Measurements from ENCODE around the gene NADK. TPM values are rescaled to one million over a fixed set of nuclear protein-coding genes. Genes with fewer than 3 reads are reported as not detected.
"Not testable (repeated sequence)": the region's sequence is repeated elsewhere in the genome, so short reads cannot be mapped to it uniquely, and the experiment has no call there.

NADK gene
- total RNA-seq, 1 donor from 2014 or later, result 89.2 TPM

DNA sequence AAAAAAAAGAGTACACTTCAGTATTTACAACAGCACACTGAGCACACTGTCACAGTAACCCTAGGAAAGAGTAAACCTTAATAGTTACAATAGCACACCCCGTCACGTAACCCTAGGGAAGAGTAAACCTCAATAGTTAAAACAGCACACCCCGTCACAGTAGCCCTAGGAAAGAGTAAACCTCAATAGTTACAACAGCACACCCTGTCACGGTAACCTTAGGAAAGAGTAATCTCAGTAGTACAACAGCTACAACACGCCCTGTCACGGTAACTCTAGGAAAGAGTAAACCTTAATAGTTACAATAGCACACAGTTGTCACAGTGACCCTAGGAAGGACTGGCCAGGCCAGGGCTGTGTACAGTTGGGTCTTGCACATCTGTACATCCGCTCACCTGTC is 57.1 kb downstream of the NADK start:
- TF ChIP-seq, protein P1, sequence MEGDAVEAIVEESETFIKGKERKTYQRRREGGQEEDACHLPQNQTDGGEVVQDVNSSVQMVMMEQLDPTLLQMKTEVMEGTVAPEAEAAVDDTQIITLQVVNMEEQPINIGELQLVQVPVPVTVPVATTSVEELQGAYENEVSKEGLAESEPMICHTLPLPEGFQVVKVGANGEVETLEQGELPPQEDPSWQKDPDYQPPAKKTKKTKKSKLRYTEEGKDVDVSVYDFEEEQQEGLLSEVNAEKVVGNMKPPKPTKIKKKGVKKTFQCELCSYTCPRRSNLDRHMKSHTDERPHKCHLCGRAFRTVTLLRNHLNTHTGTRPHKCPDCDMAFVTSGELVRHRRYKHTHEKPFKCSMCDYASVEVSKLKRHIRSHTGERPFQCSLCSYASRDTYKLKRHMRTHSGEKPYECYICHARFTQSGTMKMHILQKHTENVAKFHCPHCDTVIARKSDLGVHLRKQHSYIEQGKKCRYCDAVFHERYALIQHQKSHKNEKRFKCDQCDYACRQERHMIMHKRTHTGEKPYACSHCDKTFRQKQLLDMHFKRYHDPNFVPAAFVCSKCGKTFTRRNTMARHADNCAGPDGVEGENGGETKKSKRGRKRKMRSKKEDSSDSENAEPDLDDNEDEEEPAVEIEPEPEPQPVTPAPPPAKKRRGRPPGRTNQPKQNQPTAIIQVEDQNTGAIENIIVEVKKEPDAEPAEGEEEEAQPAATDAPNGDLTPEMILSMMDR (conservative IDR thresholded peaks at IDR 0.05), result no peak
- Mint-ChIP-seq H3K36me3 (peaks cover 10% of the 10 kb centered on the region), H3K9me3 (no peaks in the 10 kb centered on the region), H3K27me3 (no peaks in the 10 kb centered on the region), H3K27ac (peak overlapping the region; percentile 62), H3K4me1 (ENCODE audit: unreplicated experiment) (peaks cover 4% of the 10 kb centered on the region), H3K4me3 (peak overlapping the region; percentile 17)
- DNase-seq (ENCODE audit: extremely low spot score, unreplicated experiment), result peak; percentile 8

DNA sequence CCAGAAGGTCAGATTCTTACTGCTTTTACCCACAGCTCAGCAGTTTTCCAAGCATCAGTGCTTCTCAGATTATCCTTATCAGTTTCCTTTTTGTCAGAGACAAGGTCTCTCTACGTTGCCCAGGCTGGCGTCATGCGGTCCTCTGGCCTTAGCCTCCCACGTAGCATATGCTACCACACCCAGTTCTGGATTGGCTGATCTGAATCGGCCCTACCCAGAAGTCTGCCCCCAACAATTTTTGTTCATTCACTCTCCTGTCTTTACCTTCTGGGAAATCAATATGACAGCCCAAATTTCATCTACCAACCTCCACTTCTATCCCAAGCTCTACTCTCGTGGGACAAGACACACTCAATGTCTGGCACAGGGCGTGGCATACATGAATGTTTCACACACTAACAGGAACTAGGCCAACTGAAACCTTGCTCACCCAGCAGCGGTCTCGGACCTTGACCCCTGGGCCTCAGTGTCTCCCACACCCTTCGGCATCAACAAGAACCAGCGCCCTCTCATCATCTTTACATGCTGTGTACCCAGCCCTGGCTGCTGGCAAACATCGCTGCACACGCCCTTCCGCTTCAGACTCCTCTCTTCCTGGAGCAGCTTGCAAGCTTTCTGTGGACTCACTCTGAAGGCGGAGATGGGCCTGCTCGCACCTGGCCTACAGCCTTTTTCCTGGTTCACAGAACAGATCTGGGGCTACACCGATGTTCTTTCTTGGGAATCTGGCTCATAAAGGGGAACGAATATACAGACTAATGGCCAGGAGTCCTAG is 63.0 kb downstream of the NADK start:
- DNase-seq (ENCODE audit: extremely low spot score, unreplicated experiment); H3K27ac Mint-ChIP-seq; H3K36me3 Mint-ChIP-seq; H3K27me3 Mint-ChIP-seq; H3K9me3 Mint-ChIP-seq; H3K4me1 Mint-ChIP-seq (ENCODE audit: unreplicated experiment); H3K4me3 Mint-ChIP-seq: not testable (repeated sequence)

DNA sequence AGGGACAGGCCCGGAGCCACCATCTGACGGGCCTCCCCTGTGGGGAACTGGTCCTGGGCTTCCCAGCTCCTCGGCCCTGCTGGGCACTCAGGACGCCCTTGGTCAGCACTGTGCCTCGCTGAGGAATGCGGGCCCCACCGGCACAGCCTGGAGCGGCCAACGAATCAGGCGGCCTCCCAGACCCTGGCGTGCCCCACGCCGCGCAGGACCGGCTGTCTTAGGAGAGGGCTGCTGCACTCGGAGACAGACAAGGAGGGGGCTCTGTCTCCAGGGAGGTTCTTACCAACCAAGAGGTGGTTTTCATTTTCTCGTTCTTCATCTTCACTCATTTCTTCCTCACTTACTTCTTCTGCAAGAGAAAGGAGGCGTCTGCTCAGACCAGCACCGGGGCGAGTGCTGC is 70.4 kb downstream of the NADK start:
- not testable (repeated sequence) for H3K36me3 Mint-ChIP-seq; H3K4me1 Mint-ChIP-seq (ENCODE audit: unreplicated experiment); H3K4me3 Mint-ChIP-seq; H3K27me3 Mint-ChIP-seq; H3K27ac Mint-ChIP-seq; H3K9me3 Mint-ChIP-seq
- DNase-seq (ENCODE audit: extremely low spot score, unreplicated experiment), result peak; percentile 32

DNA sequence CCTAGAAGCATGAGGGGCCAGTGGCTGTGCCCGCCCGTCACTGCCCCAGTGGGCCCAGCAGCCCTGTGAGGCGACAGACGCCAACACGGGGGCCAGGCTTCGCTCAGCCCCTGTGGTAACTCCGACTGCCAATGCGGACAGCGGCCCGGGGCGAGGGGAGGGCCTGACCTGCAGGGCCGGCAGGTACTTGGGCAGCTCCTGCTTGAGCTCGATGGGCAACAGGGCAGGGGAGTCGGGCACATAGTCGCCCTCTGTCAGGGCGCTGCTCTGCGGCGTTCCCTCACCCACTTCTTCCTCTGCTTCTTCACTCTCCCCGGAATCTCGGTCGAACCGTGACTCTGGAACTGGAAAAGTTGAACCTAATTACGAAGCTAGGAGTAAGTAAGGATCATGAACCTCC is 71.0 kb downstream of the NADK start:
- not testable (repeated sequence) for H3K4me3 Mint-ChIP-seq; H3K36me3 Mint-ChIP-seq; H3K27me3 Mint-ChIP-seq; H3K9me3 Mint-ChIP-seq; H3K27ac Mint-ChIP-seq; H3K4me1 Mint-ChIP-seq (ENCODE audit: unreplicated experiment)
- DNase-seq (ENCODE audit: extremely low spot score, unreplicated experiment), result peak; percentile 60

DNA sequence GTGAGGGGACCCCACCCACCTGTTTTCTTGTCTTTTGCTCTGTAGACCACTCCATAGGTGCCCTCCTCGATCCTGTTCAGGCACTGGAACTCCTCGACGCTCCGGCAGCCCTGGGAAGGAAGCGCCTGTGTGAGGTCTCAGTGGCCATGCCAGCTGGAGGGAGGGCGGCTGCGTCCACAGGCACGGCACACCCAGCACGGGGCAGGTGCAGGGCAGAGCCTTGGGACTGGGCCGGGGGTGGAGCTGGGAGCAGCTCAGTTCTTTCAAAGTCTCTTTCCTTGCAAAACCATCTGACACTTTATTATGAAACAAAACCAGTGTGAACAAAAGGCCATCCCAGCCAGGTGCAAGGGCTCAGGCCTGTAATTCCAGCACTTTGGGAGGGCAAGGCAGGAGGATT is 72.6 kb downstream of the NADK start:
- H3K4me1 Mint-ChIP-seq (ENCODE audit: unreplicated experiment); H3K36me3 Mint-ChIP-seq; H3K27ac Mint-ChIP-seq; DNase-seq (ENCODE audit: extremely low spot score, unreplicated experiment); H3K27me3 Mint-ChIP-seq; H3K4me3 Mint-ChIP-seq; H3K9me3 Mint-ChIP-seq: not testable (repeated sequence)

DNA sequence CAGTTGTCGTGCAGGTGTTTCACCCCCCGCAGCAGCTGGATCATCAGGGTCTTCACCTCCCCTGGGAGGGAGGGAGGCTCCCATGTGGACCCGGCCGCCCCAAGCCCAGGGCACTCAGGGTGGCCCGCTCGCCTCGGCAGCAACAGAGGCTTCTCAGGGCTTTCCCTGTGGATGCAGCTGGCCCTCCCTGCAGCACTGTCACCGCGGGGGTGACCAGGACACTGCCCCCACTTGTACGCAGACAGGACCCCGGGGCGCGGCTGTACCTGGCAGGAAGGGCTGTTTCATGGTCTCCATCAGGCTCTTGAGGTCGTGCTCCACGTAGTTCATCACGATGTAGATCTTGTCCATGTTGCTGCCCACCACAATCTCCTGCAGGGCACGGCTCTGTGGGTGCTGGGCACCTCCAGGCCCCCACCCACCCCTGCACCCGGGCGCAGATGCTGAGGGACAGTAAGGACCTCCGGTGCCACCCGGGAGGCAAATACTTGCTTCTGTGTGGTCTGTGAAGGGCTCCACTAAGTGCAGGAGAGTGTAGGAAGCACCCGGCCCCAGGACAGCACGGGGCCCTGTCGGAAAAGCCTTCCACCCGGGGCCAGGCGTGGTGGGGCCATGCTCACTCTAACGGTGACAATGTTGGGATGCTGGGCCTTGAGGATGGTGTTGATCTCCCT is 73.8 kb downstream of the NADK start:
- peak; percentile 65 for DNase-seq (ENCODE audit: extremely low spot score, unreplicated experiment)
- not testable (repeated sequence) for H3K4me1 Mint-ChIP-seq (ENCODE audit: unreplicated experiment); H3K4me3 Mint-ChIP-seq; H3K27ac Mint-ChIP-seq; H3K9me3 Mint-ChIP-seq; H3K27me3 Mint-ChIP-seq; H3K36me3 Mint-ChIP-seq

DNA sequence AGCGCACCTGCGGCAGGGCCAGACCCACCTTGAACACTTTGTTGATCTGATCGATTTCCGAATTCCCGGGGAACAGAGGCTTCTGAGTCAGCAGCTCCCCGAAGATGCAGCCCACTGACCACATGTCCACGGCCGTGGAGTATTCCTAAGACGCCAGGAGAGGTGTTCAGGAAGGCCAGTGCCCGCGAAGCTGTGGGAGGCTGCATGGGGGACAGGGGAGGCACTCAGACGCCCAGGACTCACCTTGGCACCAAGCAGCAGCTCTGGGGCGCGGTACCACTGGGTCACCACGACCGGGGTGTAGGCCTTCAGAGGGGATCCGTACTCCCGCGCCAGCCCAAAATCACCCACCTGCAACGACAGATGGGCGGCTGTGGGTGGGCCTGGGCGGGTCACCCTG is 74.5 kb downstream of the NADK start:
- no peak overlapping the region for H3K4me3 Mint-ChIP-seq
- H3K9me3 Mint-ChIP-seq, result no peaks in the 10 kb centered on the region
- TF ChIP-seq, protein P1 (conservative IDR thresholded peaks at IDR 0.05), result no peak
- H3K36me3 Mint-ChIP-seq, result no peaks in the 10 kb centered on the region
- no peaks in the 10 kb centered on the region for H3K4me1 Mint-ChIP-seq (ENCODE audit: unreplicated experiment)
- peak; percentile 63 for DNase-seq (ENCODE audit: extremely low spot score, unreplicated experiment)
- H3K27ac Mint-ChIP-seq, result no peak overlapping the region
- H3K27me3 Mint-ChIP-seq, result no peaks in the 10 kb centered on the region

DNA sequence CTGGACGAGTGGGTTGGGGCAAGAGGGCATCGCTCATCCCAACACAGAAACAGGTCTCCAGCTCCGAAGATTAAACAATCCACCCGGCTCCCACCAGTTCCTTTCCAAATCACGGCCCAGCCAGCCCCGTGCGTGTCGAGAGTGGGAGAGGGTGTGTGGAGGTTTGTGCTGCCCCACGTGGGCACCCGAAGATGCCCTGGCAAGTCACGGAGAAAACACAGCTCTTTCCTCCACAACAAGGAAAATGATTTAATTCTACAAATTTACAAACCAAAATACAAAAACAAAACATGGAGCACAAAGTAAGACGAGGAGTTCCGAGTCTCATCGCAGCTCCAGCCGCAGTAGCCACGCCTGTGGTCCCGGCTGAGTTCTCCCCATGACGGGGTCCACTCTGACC is 75.8 kb downstream of the NADK start:
- H3K27me3 Mint-ChIP-seq; H3K9me3 Mint-ChIP-seq; H3K36me3 Mint-ChIP-seq; H3K4me3 Mint-ChIP-seq; H3K27ac Mint-ChIP-seq; H3K4me1 Mint-ChIP-seq (ENCODE audit: unreplicated experiment): not testable (repeated sequence)
- DNase-seq (ENCODE audit: extremely low spot score, unreplicated experiment), result peak; percentile 16

Other genes with a start within 250 kb of the NADK start
- 3.1 and 10.3 TPM in 2 replicates for gene TMEM240, start 237.8 kb downstream of the NADK start, total RNA-seq (ENCODE audit: low replicate concordance)
- 117 and 126 TPM in 2 replicates for gene SSU72, start 203.6 kb downstream of the NADK start, total RNA-seq (ENCODE audit: low replicate concordance)
- gene FNDC10, start 178.3 kb downstream of the NADK start, total RNA-seq (ENCODE audit: low replicate concordance), result 8.9 and 9.3 TPM in 2 replicates
- gene MIB2, start 163.0 kb downstream of the NADK start, total RNA-seq (ENCODE audit: low replicate concordance), result 73.6 and 114 TPM in 2 replicates
- gene MMP23B, start 146.3 kb downstream of the NADK start, total RNA-seq (ENCODE audit: low replicate concordance), result 2.2 and 6.8 TPM in 2 replicates
- gene CDK11B, start 119.5 kb downstream of the NADK start, total RNA-seq (ENCODE audit: low replicate concordance), result 21.8 and 26.5 TPM in 2 replicates
- gene SLC35E2B, start 85.7 kb downstream of the NADK start, total RNA-seq (ENCODE audit: low replicate concordance), result 88.8 and 116 TPM in 2 replicates
- gene CDK11A, start 54.1 kb downstream of the NADK start, total RNA-seq (ENCODE audit: low replicate concordance), result 45.9 and 47.0 TPM in 2 replicates
- 279 and 297 TPM in 2 replicates for gene GNB1, start 112.6 kb upstream of the NADK start, total RNA-seq (ENCODE audit: low replicate concordance)
- gene CALML6, start 136.8 kb upstream of the NADK start, total RNA-seq (ENCODE audit: low replicate concordance), result 0.36 and 0.65 TPM in 2 replicates
- gene TMEM52, start 140.8 kb upstream of the NADK start, total RNA-seq (ENCODE audit: low replicate concordance), result 1.8 and 3.9 TPM in 2 replicates
- gene CFAP74, start 225.3 kb upstream of the NADK start, total RNA-seq (ENCODE audit: low replicate concordance), result 0.76 and 1.5 TPM in 2 replicates
- gene GABRD, start 240.9 kb upstream of the NADK start, total RNA-seq (ENCODE audit: low replicate concordance), result 0.43 and 2.0 TPM in 2 replicates